Osteoblast (primary cell): ENCODE data around the gene ZCCHC24. TPM values are rescaled to one million over a fixed set of nuclear protein-coding genes. Genes with fewer than 3 reads are reported as not detected.
A peak's percentile ranks its signal among the peaks of the same experiment; 100 is the strongest.

Experiments
- DNase-seq: peaks from one replicate; pipeline ENCODE4 v3.0.0; 2011; ENCODE audit warnings: low spot score, mixed read lengths; ENCODE audit not compliant: insufficient read length; ENCODE audit errors: missing footprints
- H2AFZ ChIP-seq: 2 replicates; pipeline ENCODE4 v1.6.0; 2011; ENCODE audit warnings: mild to moderate bottlenecking, low read length
- H3K27ac ChIP-seq: 2 replicates; pipeline ENCODE4 v1.5.1; 2011; ENCODE audit warnings: mild to moderate bottlenecking, low read depth, low read length, moderate library complexity
- H3K27me3 ChIP-seq: 2 replicates; pipeline ENCODE4 v1.6.0; 2012; ENCODE audit warnings: mild to moderate bottlenecking, control low read depth, inconsistent platforms, low read length, moderate library complexity; ENCODE audit not compliant: insufficient read depth
- H3K36me3 ChIP-seq: 2 replicates; pipeline ENCODE4 v1.5.1; 2011; ENCODE audit warnings: mild to moderate bottlenecking, low read length, control low read depth, moderate library complexity; ENCODE audit not compliant: insufficient read depth
- H3K4me1 ChIP-seq: 2 replicates; pipeline ENCODE4 v1.5.1; 2011; ENCODE audit warnings: mild to moderate bottlenecking, low read length, control low read depth, moderate library complexity; ENCODE audit not compliant: insufficient read depth
- H3K4me2 ChIP-seq: 2 replicates; pipeline ENCODE4 v1.6.0; 2011; ENCODE audit warnings: mild to moderate bottlenecking, low read length; ENCODE audit not compliant: insufficient read depth
- H3K4me3 ChIP-seq: fragments of 200-600 bp; sonication (generic); 3 replicates; pipeline ENCODE4 v1.5.1; 2012; ENCODE audit warnings: mild to moderate bottlenecking, low read length, inconsistent platforms; ENCODE audit not compliant: insufficient read depth
- H3K79me2 ChIP-seq: 2 replicates; pipeline ENCODE4 v1.6.0; 2012; ENCODE audit warnings: mild to moderate bottlenecking, low read length, control low read depth, inconsistent platforms; ENCODE audit not compliant: insufficient read depth
- H3K9me3 ChIP-seq: 2 replicates; pipeline ENCODE4 v1.5.1; 2011; ENCODE audit warnings: low read depth, low read length, control low read depth
- H4K20me1 ChIP-seq: 2 replicates; pipeline ENCODE4 v1.6.0; 2012; ENCODE audit warnings: mild to moderate bottlenecking, low read length, control low read depth; ENCODE audit not compliant: insufficient read depth
- total RNA-seq: library from RNA; depleted of rRNA; stranded (reverse); fragments of >200 nt; gene quantifications from 2 replicates; pipeline ENCODE4 v1.2.3, GENCODE V29; 2012
- TF ChIP-seq, protein P1 (sequence below): IDR thresholded peaks from 2 replicates; pipeline ENCODE4 v1.5.1; 2011; ENCODE audit warnings: mild to moderate bottlenecking, low read depth, low read length, moderate library complexity; ENCODE audit errors: extremely low read depth

The ZCCHC24 gene
- total RNA-seq, 1 donor = 48.5 TPM

DNA sequence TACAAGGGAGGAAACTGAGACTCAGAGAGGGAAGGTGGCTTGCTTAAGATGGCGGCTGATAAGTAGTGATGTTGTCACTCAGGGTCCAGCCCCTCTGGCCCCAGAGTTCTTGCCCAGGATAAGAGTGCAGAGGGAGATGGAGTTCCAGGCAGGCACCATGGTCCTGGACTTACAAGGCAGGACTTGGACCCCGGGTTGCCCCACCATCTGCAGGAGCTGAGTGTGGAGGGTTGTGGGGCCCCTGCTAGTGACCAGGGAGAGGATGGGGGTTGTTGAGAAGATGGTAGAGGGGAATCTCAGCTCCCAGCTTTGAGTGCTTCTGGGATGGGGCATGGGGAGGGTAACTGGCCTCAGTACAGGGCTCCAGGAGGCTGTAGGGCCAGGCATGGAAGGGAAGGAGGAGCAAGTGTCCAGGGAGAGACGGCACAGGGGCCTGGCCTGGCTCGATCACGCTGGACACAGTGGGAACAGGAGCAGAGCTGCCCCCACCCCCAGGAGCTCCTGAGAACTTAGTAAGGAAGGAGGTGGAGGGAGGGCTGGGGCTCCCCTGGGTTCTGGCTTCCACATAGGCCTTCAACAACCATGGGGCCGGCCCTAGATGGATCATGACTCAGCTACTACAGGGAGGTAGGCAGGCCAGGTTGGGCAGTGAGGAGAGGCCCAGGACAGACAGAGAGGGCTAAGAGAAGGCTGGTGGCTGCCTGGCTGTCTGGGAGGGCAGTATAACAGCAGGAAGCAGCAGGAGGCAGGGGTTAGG is 69.9 kb downstream of the ZCCHC24 start:
- H4K20me1 ChIP-seq = no peaks in the 10 kb centered on the region
- no peaks in the 10 kb centered on the region for H3K27me3 ChIP-seq
- peaks cover 38% of the 10 kb centered on the region for H3K4me1 ChIP-seq
- no peak overlapping the region for H3K4me2 ChIP-seq
- no peaks in the 10 kb centered on the region for H3K36me3 ChIP-seq
- H2AFZ ChIP-seq = peak overlapping the region; percentile 29
- no peaks in the 10 kb centered on the region for H3K9me3 ChIP-seq
- TF ChIP-seq, protein P1, sequence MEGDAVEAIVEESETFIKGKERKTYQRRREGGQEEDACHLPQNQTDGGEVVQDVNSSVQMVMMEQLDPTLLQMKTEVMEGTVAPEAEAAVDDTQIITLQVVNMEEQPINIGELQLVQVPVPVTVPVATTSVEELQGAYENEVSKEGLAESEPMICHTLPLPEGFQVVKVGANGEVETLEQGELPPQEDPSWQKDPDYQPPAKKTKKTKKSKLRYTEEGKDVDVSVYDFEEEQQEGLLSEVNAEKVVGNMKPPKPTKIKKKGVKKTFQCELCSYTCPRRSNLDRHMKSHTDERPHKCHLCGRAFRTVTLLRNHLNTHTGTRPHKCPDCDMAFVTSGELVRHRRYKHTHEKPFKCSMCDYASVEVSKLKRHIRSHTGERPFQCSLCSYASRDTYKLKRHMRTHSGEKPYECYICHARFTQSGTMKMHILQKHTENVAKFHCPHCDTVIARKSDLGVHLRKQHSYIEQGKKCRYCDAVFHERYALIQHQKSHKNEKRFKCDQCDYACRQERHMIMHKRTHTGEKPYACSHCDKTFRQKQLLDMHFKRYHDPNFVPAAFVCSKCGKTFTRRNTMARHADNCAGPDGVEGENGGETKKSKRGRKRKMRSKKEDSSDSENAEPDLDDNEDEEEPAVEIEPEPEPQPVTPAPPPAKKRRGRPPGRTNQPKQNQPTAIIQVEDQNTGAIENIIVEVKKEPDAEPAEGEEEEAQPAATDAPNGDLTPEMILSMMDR = no peak
- H3K79me2 ChIP-seq = no peaks in the 10 kb centered on the region
- H3K27ac ChIP-seq = no peak overlapping the region
- DNase-seq = peak; percentile 89
- no peak overlapping the region for H3K4me3 ChIP-seq

DNA sequence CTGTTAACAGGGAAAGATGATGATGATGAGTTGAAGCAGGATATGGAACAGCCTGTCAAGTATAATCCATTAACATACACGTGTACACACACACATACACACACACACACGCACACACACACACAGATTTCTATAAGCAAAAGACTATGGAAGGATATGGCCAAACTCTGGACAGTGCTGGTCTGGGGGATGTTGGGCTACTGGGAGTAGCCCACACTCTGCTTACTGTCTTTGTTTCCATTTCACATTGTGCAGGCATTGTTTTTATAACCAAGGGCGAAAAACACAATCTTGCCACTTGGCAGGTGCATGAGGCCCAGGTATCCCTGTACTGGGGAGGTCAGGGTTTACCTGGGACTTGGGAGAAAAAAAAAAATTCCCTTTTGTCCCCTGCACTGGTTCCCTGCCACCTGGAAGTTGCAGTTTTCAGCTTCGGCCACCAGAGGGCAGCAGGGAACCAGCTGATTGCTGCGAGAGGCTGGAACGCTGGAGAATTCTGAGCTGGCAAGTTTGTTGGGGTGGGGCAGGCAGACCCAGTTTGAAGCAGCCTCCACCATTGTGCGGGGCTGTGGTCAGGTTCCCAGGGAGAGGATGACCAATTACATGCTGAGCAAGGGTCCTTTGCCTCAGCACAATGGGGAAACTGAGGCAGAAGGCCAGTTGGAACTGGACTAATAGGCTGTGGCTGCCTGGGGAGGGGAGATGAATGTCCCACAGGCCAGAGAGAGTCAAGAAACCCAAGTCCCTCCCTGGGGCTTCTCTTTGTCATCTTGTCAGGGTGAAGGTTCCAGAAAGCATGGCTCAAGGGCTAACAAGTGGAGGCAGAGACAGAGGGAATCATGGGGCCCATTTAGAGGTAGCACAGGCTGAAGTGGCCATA is 70.9 kb downstream of the ZCCHC24 start:
- TF ChIP-seq, protein P1 = peak; percentile 94

DNA sequence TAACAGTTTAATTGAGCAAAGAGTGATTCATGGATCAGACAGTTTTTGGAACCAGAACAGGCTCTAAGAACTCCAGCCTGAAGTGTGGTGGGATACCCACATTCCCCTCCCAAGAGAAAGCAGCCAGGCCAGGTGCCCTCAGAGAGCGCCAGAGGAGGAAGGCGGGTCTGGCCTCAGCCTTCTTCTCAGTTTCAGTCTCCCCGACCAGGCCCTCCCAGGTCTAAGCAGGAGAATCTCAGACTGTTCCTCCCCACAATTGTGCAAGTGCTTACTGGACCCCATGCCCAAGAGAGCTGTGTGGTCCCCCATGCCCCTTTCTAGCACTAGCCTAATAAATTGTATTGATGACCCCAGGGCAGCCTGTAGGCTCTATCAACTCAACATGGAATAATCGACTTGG is 72.6 kb downstream of the ZCCHC24 start:
- Histone ChIP-seq H3K36me3 (no peaks in the 10 kb centered on the region), H3K27me3 (no peaks in the 10 kb centered on the region), H3K4me3 (no peak overlapping the region), H3K4me2 (no peak overlapping the region), H3K9me3 (no peaks in the 10 kb centered on the region), H3K27ac (peak overlapping the region; percentile 63), H3K4me1 (peaks cover 34% of the 10 kb centered on the region), H4K20me1 (no peaks in the 10 kb centered on the region), H3K79me2 (no peaks in the 10 kb centered on the region), H2AFZ (no peak overlapping the region)
- TF ChIP-seq, protein P1 = no peak
- no peak for DNase-seq

More for the DNA sequence above, 70.9 kb downstream of the ZCCHC24 start:
- peak overlapping the region; percentile 63 for H3K27ac ChIP-seq
- H3K4me3 ChIP-seq = no peak overlapping the region
- H4K20me1 ChIP-seq = no peaks in the 10 kb centered on the region
- peaks cover 29% of the 10 kb centered on the region for H3K4me1 ChIP-seq
- no peaks in the 10 kb centered on the region for H3K9me3 ChIP-seq
- peak overlapping the region; percentile 23 for H2AFZ ChIP-seq
- H3K36me3 ChIP-seq = no peaks in the 10 kb centered on the region
- no peaks in the 10 kb centered on the region for H3K27me3 ChIP-seq
- no peak overlapping the region for H3K4me2 ChIP-seq
- DNase-seq = peak; percentile 93
- no peaks in the 10 kb centered on the region for H3K79me2 ChIP-seq
